Measurements from ENCODE around the gene TTC9B.
A peak's percentile ranks its signal among the peaks of the same experiment; 100 is the strongest.
"Not testable (repeated sequence)": the region's sequence is repeated elsewhere in the genome, so short reads cannot be mapped to it uniquely, and the experiment has no call there.

TTC9B gene

GRCh38 chr19:40232479-40232878, 14.3 kb upstream of the TTC9B start:
- no peak for DNase-seq

DNA sequence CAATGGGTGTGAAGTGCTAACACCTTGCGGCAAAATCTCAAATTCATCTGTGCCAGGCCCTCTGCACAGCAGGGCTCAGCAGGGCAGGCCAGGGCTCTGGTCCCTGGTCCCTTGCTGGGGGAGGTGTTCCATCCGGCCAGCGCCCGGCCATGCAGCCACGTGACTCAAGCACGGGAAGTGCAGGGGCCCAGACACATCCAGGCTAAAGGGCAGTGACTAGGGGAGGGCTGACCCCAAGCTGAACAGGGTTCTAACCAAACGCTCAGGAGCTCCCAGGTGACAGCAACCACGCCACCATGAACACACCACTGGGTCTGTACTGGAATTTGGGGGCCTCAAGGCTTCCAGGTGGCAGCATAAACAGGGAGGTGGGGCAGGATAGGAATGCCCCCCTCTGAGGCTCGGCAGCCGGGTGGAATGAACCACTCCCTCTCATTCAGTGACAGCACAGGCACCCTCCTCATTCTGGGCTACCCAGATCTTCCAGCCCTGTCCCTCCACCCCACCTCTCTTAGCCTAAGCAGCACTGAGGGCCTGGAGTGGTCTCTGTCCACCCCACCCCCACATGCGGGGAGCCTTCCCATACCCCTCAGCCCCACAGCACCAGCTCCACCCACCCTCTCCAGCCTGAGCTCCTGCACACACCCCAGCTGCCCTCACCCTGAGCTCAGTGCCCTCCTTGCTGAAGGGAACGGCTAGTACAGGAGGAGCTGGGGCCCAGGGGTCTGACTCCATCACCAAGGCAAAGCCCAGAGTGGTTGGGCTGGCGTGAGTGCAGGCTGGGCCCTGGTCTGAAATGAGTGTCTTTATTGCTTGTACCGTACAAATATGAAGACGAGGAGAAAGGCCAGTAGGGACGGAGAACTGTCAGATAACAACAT, 13.6 kb upstream of the TTC9B start:
- no peak for DNase-seq

GRCh38 chr19:40231057-40231456, 12.9 kb upstream of the TTC9B start:
- DNase-seq, result no peak

GRCh38 chr19:40229926-40230417, 11.8 kb upstream of the TTC9B start:
- no peak for DNase-seq

DNA sequence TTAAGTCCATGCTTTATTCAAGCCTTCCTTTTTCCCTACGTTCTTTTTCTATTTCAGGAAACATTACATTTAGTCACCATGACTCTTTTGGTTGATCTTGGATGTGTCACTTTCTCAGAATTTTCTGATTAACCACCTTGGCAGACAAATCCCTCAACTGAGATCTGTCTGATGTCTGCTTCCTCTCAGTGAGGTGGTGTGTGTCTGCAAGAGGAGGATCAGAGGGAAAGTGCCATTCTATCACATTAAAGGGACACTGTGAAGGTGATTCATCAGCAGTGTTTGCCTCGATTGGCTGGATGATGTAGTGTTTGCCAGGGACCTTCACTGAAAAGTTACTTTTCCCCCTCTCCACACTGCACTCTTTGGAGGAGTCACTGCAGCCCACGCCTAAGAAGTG, 11.3 kb upstream of the TTC9B start:
- no peak for DNase-seq

GRCh38 chr19:40228863-40229262, 10.7 kb upstream of the TTC9B start:
- DNase-seq, result no peak

DNA sequence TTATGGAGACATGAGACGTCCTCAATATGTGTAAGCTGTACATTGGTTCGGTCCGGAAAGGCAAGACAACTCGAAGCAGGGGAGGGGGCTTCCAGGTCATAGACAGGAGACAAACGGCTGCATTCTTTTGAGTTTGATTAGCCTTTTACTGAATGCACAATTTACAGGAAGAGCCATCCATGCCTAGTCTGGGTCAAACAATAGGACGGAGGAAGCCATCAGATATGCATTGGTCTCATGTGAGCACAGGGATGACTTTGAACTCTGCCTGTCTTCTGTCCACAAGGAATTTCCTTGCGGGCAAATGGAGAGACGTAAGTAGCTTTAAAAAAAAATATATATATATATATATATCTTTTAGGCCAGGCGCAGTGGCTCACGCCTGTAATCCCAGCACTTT, 10.2 kb upstream of the TTC9B start:
- DNase-seq, result no peak

GRCh38 chr19:40225440-40226305, 7.5 kb upstream of the TTC9B start:
- DNase-seq, result no peak

GRCh38 chr19:40224342-40225150, 6.4 kb upstream of the TTC9B start:
- no peak for DNase-seq

DNA sequence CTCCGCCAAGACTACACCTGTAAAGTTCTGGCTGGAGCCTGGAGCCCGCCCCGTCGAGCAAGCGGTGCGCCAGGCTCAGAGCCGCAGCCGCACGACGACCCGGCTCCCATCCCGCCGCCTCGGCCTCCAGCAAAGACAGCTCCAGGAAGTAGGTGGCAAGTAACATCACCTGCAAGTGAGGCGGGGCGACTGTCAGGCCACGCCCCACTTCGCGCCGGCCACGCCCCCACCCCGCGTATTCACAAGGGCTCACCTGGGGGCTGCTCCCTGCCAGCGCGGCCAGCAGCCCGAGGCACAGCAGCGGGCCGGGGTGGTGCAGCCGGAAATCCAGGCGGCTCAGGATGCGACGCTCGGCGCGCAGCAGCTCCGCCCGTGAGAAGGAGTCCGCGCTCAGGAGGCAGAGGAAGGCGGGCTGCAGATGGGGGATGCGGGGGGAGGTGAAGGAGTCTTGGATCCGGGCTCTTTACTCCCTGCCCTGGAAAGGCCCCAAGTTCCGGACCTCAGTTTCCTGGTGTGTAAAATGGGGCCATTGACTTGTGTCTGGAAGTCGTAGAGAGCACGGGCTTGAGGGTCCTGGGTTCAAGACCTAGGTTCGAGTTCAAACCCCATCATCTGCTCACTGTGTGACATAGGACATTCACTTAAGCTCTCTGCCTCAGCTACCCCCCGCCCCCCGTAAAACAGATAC, 5.1 kb upstream of the TTC9B start:
- DNase-seq, result no peak

DNA sequence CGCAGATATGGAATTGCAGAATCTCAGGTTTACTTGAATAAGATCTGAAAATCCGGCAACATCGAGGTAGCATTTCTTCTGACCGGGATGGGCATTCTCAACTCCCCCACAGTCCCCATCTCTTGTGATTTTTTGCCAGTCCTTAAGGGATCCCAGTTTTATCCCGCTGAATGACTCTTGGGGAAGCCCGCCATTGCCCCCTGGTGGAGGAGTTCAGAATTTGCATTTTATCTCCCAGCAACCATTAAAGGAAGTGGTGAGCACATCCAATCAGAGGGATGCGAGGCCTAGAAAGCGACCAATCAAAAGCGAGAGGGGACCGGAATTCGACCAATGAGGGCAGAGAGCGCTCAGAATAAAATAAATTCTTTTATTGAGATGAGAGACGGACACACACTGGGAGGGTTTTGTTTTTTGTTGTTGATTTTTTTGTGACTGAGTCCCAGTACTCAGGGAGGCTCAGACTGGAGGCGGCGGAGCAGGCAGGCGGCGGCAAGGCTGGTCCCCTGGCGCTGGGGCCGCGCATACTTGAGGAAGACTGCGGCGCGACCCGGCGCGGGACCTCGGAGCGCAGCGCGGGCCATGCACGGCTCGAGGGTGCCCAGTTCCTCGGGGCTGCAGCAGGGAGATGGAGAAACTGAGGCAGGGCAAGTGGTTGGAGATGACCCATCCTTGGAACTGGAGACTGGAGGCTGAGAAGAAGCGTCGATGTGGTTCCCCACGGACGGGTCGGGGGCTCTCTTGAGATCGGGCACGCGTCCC, 3.9 kb upstream of the TTC9B start:
- peak; percentile 87 for DNase-seq

DNA sequence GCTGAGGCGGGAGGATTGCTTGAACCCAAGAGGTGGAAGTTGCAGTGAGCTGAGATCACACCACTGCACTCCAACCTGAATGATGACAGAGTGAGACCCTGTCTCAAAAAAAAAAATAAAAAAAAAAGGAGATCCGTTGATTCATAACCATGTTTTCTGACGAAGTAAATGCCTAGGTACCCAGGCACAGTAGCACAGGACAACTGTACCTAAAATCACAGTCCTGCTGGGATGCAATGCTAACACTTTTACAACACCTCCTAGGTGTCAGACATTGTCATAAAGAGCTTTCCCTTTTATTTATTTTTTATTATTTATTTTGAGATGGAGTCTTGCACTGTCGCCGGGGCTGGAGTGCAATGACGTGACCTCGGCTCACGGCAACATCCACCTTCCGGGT, 2.5 kb upstream of the TTC9B start:
- DNase-seq, result no peak

GRCh38 chr19:40219721-40220276, 1.6 kb upstream of the TTC9B start:
- DNase-seq, result no peak

DNA sequence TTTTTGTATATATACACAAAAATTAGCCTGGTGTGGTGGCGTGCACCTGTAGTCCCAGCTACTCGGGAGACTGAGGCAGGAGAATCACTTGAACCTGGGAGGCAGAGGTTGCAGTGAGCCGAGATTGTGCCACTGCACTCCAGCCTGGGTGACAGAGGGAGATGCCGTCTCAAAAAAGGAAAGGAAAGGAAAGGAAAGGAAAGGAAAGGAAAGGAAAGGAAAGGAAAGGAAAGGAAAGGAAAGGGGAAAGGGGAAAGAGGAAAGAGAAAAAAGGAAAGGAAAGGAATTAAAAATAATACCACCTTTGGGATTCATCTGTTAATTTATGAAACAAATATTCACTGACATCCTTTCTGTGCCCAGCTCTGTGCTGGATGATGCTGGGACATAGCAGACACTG, 845 bp upstream of the TTC9B start:
- not testable (repeated sequence) for DNase-seq

DNA sequence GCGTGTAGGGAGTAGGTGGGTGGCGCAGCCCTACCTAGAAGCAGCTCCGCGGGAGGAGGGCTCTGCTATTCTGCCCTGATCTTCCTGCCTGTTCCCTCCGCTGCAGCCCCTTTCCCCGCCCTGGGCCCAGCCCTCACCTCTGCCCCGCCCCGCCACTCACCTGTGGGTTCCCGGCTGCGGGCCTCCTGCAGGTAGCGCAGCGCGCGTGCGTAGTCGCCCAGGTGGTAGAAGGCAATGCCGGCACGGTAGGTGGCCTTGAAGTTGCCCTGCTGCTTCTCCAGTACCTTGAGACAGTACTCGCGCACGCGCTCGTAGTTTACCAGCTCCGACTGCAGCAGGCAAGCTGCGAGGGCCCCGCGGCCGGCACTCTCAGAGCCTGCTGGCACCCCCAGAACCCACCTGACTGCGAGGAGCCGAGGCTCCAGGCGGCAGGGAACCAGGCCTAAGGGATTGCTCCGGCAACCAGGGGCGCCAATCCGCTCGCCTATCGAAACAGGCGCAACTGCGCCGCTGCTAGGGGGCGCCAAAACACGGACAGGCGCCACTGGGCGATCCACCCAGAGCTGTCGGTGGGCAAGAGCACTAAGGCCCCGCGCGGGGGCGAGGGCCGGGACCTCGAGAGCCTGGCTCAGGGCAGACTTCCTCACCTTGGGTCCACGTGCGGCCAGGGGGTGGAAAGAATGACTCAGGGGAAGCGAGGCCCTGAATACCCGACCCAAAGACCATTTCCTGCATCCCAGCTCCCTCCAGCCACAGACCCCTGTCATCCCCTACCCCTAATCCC, 965 bp downstream of the TTC9B start:
- no peak for DNase-seq

GRCh38 chr19:40216777-40217026, 1.5 kb downstream of the TTC9B start:
- no peak for DNase-seq

- DNase-seq, result no peak
Observed at GRCh38 chr19:40216013-40216776, 2.0 kb downstream of the TTC9B start.

DNA sequence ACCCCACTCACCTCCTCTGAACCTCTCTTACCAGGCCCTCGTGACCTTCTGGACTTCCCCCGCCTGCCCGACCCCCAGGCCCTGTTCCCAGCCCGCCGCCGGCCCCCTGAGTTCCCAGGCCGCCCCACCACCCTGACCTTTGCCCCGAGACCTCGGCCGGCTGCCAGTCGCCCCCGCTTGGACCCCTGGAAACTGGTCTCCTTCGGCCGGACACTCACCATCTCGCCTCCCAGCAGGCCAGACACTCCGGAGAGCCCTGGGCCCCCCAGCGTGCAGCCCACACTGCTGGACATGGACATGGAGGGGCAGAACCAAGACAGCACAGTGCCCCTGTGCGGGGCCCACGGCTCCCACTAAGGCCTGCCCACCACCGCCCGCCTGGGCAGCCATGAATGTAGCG, 3.2 kb downstream of the TTC9B start:
- DNase-seq, result no peak

DNA sequence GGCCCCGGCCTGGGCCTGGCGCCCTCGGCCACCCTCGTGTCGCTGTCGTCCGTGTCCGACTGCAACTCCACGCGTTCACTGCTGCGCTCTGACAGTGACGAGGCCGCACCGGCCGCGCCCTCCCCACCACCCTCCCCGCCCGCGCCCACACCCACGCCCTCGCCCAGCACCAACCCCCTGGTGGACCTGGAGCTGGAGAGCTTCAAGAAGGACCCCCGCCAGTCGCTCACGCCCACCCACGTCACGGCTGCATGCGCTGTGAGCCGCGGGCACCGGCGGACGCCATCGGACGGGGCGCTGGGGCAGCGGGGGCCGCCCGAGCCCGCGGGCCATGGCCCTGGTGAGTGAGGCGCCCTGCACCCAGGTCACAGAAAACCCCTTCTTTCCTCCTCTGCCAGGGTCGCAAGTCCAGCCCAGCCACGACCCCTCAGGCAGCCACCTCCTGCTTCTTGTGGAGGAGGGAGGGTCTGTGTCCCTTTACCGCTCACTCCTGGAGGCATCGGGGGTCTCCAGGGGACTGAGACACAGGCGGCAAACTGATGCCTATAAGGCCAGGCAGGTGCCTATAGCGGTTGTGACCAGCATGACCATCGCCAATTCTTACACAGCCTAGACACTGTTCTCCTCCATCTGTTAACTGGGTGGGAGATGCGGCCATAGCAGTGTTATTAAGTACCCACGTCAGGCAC, 4.2 kb downstream of the TTC9B start:
- no peak for DNase-seq
